GM18520 (cell line): ENCODE data around the gene CTSZ.
"Not testable (repeated sequence)": the region's sequence is repeated elsewhere in the genome, so short reads cannot be mapped to it uniquely, and the experiment has no call there.

Experiments
- ATAC-seq: cut with Tn5 transposase; IDR thresholded peaks from one replicate; pipeline ENCODE4 v1.9.1; 2021; ENCODE audit not compliant: unreplicated experiment

The CTSZ gene

GRCh38 chr20:58950603-58951002, 56.5 kb downstream of the CTSZ start:
- ATAC-seq: no peak

GRCh38 chr20:58947797-58948388, 59.2 kb downstream of the CTSZ start:
- not testable (repeated sequence) for ATAC-seq

GRCh38 chr20:58945965-58946631, 61.0 kb downstream of the CTSZ start:
- no peak for ATAC-seq
